ENCODE results near the gene ALX4.

ALX4 gene

DNA sequence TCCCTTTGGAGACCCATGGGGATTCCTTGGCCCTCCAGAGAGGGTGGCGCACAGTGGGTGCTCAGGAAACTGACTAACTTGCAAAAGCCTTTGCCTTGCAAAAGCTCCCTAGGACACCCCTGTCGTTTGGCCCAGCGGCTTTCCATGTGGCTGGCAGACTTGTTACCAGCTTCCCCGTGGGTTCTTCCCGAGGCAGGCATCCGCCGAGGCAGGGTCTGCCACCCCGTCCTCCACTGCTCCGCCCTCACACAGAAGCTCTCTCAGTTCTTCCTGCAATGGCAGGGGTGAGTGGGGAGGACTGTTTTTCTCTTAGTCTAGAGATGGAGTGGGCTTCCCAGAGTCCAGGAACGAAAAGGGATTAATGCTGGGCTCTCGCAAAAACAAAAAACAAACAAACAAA, 23.0 kb downstream of the ALX4 start:
- Histone ChIP-seq H3K9me3 (ENCODE audit: control insufficient read depth, low read length) (no peaks in the 10 kb centered on the region), H3K9ac (ENCODE audit: low read length) (no peak overlapping the region)

DNA sequence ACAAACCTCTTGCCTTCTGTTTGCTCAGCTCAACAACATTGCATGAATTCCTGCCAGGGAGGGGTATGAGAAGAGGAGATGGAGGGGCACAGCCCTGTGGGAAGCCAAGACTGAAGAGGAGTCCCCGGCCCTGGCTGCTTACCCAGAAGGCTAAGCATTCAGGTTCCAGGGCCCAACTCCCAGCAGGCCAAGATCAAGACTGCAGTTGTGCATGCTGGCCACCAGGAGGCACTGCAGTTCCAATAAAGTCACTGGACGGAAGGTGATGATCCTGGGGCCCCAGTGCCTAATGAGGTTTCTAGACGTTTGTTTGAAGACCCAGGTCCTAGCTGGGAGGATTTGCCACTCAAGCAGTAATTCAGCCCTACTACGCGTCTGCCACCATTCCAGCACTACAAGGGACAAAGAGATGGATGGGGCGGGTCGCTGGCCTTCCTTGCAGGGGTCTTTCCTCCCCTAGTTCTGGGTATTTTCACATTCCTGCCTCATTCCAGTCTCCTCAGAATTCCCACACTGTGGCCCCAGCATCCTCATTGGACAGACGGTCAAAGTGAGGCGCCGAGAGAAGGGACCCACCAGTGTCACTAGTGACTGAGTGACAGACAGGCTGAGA, 23.6 kb downstream of the ALX4 start:
- Histone ChIP-seq H3K36me3 (ENCODE audit: control insufficient read depth, insufficient read depth, low read length, severe bottlenecking) (no peaks in the 10 kb centered on the region), H3K4me3 (ENCODE audit: low read length) (no peak overlapping the region), H3K4me1 (ENCODE audit: control insufficient read depth, insufficient read depth, low read length) (no peaks in the 10 kb centered on the region), H3K9ac (ENCODE audit: low read length) (no peak overlapping the region), H3K27me3 (replicated peaks; ENCODE audit: control insufficient read depth, insufficient read depth, low read length) (peaks cover 7% of the 10 kb centered on the region), H3K9me3 (ENCODE audit: control insufficient read depth, low read length) (no peaks in the 10 kb centered on the region)
- peak; percentile 70 for DNase-seq (ENCODE audit: low read depth)

More for the DNA sequence above, 23.0 kb downstream of the ALX4 start:
- Histone ChIP-seq H3K4me1 (ENCODE audit: control insufficient read depth, insufficient read depth, low read length) (no peaks in the 10 kb centered on the region), H3K27me3 (replicated peaks; ENCODE audit: control insufficient read depth, insufficient read depth, low read length) (peaks cover 7% of the 10 kb centered on the region), H3K4me3 (ENCODE audit: low read length) (no peak overlapping the region), H3K36me3 (ENCODE audit: control insufficient read depth, insufficient read depth, low read length, severe bottlenecking) (no peaks in the 10 kb centered on the region)
- DNase-seq (ENCODE audit: low read depth) = no peak

DNA sequence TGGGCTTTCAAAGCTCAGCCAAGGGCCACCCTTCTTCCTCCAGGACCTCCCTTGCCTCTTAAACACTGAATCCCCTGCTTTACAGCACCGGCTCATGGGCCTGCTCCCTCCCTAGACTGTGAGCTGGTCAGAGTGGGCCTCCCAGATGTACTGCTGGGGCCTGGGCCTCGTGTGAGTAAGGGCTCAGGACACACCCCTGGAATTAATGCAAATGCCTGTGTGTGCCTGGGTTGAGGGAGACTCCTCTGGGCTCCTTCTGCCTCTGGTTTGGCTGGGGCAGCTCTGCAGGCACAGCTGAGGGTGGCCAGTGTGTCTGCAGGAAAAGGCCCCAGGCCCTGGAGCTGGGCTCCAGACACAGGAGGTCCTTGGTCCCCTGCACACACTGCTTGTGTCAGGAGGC, 24.2 kb downstream of the ALX4 start:
- Histone ChIP-seq H3K4me3 (ENCODE audit: low read length) (no peak overlapping the region), H3K27me3 (replicated peaks; ENCODE audit: control insufficient read depth, insufficient read depth, low read length) (peaks cover 6% of the 10 kb centered on the region), H3K9ac (ENCODE audit: low read length) (no peak overlapping the region), H3K4me1 (ENCODE audit: control insufficient read depth, insufficient read depth, low read length) (no peaks in the 10 kb centered on the region), H3K9me3 (ENCODE audit: control insufficient read depth, low read length) (no peaks in the 10 kb centered on the region), H3K36me3 (ENCODE audit: control insufficient read depth, insufficient read depth, low read length, severe bottlenecking) (no peaks in the 10 kb centered on the region)
- DNase-seq (ENCODE audit: low read depth) = peak; percentile 72

DNA sequence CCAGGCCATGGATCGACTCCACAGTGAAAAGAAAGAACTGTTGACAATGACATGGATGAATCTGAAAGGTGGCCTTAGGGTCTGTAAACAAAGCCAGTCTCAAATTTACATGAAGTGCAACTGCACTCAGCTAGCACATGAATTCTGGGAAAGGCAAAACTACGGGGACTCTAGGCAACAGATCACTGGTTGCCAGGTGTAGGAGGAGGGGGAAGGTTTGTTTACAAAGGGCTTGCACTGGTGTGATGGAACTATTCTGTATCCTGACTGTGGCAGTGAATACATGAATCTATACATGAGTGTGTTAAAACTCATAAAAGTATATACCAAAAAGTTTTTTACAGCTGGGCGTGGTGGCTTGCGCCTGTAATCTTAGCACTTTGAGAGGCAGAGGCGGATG, 27.3 kb downstream of the ALX4 start:
- DNase-seq (ENCODE audit: low read depth) = no peak
- Histone ChIP-seq H3K4me3 (ENCODE audit: low read length) (no peak overlapping the region), H3K36me3 (ENCODE audit: control insufficient read depth, insufficient read depth, low read length, severe bottlenecking) (no peaks in the 10 kb centered on the region), H3K4me1 (ENCODE audit: control insufficient read depth, insufficient read depth, low read length) (no peaks in the 10 kb centered on the region), H3K9me3 (ENCODE audit: control insufficient read depth, low read length) (no peaks in the 10 kb centered on the region), H3K9ac (ENCODE audit: low read length) (no peak overlapping the region), H3K27me3 (replicated peaks; ENCODE audit: control insufficient read depth, insufficient read depth, low read length) (peaks cover 24% of the 10 kb centered on the region)

DNA sequence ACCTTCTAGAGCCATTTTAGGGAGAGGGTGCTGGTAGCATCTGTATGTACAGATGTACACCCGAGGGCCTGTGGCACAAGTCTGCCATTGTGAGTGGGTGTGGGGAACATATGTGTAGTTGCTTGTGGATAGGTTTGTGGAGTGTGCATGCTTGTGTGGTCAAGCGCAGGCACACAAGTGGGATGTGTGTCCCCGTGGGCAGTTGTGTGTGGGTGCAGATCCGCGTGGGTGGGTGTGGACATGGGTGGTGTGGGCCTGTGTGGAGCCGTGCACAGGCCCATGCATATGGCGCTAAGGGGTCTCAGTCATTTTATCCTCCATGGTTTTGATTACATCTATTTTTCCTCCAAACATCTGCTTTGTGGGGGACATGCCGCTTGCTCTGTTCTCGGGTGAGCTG, 28.8 kb downstream of the ALX4 start:
- no peaks in the 10 kb centered on the region for H3K4me1 ChIP-seq (ENCODE audit: control insufficient read depth, insufficient read depth, low read length)
- no peak for DNase-seq (ENCODE audit: low read depth)
- peaks cover 39% of the 10 kb centered on the region for H3K27me3 ChIP-seq (replicated peaks; ENCODE audit: control insufficient read depth, insufficient read depth, low read length)
- H3K9me3 ChIP-seq (ENCODE audit: control insufficient read depth, low read length) = no peaks in the 10 kb centered on the region
- H3K36me3 ChIP-seq (ENCODE audit: control insufficient read depth, insufficient read depth, low read length, severe bottlenecking) = no peaks in the 10 kb centered on the region
- no peak overlapping the region for H3K9ac ChIP-seq (ENCODE audit: low read length)
- H3K4me3 ChIP-seq (ENCODE audit: low read length) = no peak overlapping the region

DNA sequence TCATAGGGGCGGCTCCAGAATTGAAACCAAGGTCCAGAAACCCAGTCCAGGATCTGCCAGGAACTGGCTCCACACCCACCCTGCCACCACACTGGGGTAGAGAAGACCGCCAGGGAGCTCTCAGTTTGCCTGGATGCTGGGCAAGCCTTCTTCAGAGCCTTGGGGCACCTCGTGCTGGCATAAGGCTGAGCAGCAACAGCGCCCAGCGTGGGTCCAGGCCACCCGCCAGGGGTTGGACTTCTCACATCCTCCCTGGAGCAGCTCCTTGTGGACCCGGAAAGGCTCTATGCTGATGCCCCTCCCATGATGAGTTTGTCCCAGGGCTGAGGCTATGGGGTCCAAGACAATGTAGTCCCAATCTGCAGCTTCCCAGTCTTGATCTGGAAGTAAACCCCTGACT, 29.7 kb downstream of the ALX4 start:
- H3K36me3 ChIP-seq (ENCODE audit: control insufficient read depth, insufficient read depth, low read length, severe bottlenecking) = no peaks in the 10 kb centered on the region
- H3K9me3 ChIP-seq (ENCODE audit: control insufficient read depth, low read length) = no peaks in the 10 kb centered on the region
- H3K27me3 ChIP-seq (replicated peaks; ENCODE audit: control insufficient read depth, insufficient read depth, low read length) = peaks cover 45% of the 10 kb centered on the region
- no peak overlapping the region for H3K9ac ChIP-seq (ENCODE audit: low read length)
- no peak for DNase-seq (ENCODE audit: low read depth)
- H3K4me3 ChIP-seq (ENCODE audit: low read length) = no peak overlapping the region
- no peaks in the 10 kb centered on the region for H3K4me1 ChIP-seq (ENCODE audit: control insufficient read depth, insufficient read depth, low read length)

DNA sequence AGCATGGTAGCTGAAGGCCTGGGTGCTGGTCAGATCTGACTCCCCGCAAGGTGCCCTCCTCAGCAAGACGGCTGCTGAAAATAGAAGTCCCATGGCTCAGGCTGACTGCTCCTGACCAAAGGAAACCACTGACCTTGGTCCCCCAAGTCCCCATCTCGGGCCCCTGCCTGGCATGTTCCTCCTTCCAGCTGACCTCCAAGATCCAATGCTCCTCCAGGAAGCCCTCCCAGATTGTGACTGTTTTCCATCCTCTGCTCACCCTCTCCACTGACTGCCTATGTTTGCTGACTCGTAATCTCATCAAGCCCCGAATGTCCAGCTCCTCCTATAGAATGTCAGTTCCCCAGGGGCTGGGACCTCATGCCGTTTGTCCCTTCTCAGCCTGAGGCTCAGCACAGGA, 30.5 kb downstream of the ALX4 start:
- no peak overlapping the region for H3K9ac ChIP-seq (ENCODE audit: low read length)
- H3K36me3 ChIP-seq (ENCODE audit: control insufficient read depth, insufficient read depth, low read length, severe bottlenecking) = no peaks in the 10 kb centered on the region
- H3K4me3 ChIP-seq (ENCODE audit: low read length) = no peak overlapping the region
- H3K27me3 ChIP-seq (replicated peaks; ENCODE audit: control insufficient read depth, insufficient read depth, low read length) = peaks cover 45% of the 10 kb centered on the region
- H3K9me3 ChIP-seq (ENCODE audit: control insufficient read depth, low read length) = no peaks in the 10 kb centered on the region
- DNase-seq (ENCODE audit: low read depth) = no peak
- no peaks in the 10 kb centered on the region for H3K4me1 ChIP-seq (ENCODE audit: control insufficient read depth, insufficient read depth, low read length)

DNA sequence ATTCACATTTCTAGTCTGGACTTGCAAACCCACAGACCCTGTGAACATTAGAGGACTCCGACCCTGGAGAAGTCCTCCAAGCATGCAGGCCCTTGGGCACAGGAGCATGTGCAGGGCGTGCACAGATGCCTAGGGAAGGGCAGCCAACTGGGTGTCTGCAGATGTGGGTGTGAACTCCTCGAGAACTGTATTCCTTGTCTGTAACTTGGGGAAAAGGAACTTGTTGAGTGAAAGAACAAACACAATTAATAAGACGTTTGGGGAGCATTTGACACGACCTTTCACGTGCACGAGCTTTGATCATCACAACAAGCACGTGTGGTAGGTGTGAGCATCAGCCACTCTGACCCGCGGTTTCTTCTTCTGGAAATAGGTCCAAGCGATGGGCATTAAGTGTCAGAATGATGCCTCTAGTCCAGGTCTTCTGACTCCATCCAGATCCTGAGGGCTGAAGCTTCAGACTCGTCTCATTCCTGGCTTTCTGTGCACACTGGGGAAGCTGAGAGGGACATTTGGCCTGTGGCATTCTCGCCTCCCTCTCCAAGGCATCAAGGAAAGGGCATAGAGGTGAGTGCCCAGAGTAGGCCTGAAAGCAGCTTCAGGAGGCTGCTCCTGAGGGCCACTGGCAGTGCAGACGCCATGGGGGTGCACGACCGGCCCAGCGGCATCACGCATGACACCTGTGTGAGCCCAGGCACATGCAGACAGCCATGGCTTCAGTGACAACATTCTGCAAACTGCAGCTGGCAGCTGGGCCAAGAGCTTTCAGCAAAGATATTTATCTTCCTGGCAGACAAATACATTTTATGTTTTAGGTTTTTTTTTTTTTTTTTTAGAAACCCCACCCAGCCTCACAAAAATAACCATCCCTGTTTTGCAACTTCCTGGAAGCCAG, 32.5 kb downstream of the ALX4 start:
- Histone ChIP-seq H3K9ac (ENCODE audit: low read length) (no peak overlapping the region), H3K4me1 (ENCODE audit: control insufficient read depth, insufficient read depth, low read length) (no peaks in the 10 kb centered on the region), H3K9me3 (ENCODE audit: control insufficient read depth, low read length) (no peaks in the 10 kb centered on the region), H3K36me3 (ENCODE audit: control insufficient read depth, insufficient read depth, low read length, severe bottlenecking) (no peaks in the 10 kb centered on the region), H3K27me3 (replicated peaks; ENCODE audit: control insufficient read depth, insufficient read depth, low read length) (peaks cover 41% of the 10 kb centered on the region), H3K4me3 (ENCODE audit: low read length) (no peak overlapping the region)
- DNase-seq (ENCODE audit: low read depth) = peak; percentile 37

DNA sequence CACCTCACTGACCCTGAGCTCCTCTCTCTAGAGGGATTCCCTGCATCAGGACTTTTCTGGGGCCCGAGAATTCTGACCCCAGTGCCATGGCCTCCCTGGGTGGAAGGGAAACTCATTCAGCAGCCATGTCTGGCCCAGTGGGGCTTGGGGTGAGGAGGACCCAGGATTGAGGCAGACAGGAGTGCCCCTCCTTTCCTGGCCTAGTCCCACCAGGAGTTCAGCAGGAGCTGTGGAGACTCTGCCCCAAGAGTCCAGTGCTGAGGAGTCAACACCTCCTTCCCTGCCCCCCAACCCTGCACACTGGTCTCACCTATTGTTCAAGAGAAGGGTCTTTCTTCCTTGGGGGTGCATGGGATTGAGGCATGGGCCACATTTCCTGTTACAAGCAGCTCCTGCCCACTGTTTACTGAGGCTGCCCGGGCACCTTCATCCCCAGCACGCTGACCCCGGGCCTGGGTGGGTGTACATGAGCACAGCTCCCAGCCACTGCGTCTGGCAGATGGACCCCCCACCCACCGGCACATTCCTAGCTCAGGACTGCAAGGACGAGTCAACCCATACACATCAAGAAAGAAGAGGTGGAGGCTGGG, 33.9 kb downstream of the ALX4 start:
- no peak overlapping the region for H3K4me3 ChIP-seq (ENCODE audit: low read length)
- H3K9me3 ChIP-seq (ENCODE audit: control insufficient read depth, low read length) = no peaks in the 10 kb centered on the region
- no peak overlapping the region for H3K9ac ChIP-seq (ENCODE audit: low read length)
- no peaks in the 10 kb centered on the region for H3K4me1 ChIP-seq (ENCODE audit: control insufficient read depth, insufficient read depth, low read length)
- no peak for DNase-seq (ENCODE audit: low read depth)
- H3K27me3 ChIP-seq (replicated peaks; ENCODE audit: control insufficient read depth, insufficient read depth, low read length) = peaks cover 41% of the 10 kb centered on the region
- no peaks in the 10 kb centered on the region for H3K36me3 ChIP-seq (ENCODE audit: control insufficient read depth, insufficient read depth, low read length, severe bottlenecking)

DNA sequence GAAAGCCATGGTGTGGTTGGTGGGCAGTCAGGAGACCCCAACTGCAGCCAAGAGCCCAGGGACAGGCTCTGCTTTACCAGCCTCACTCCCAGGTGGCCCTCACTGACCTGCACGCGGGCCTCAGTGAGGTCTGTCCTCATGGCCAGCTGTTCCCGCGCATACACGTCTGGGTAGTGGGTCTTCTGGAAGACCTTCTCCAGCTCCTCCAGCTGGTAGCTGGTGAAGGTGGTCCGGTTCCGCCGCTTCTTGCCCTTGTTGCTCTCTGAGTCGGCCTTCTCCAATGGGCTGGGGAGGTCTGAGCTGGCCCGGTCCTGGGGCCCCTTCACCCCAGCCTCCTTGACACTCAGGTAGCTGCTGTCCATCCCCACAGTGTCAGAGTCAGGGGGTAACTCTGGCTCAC, 34.7 kb downstream of the ALX4 start:
- Histone ChIP-seq H3K4me1 (ENCODE audit: control insufficient read depth, insufficient read depth, low read length) (no peaks in the 10 kb centered on the region), H3K4me3 (ENCODE audit: low read length) (no peak overlapping the region), H3K36me3 (ENCODE audit: control insufficient read depth, insufficient read depth, low read length, severe bottlenecking) (no peaks in the 10 kb centered on the region), H3K9me3 (ENCODE audit: control insufficient read depth, low read length) (no peaks in the 10 kb centered on the region), H3K9ac (ENCODE audit: low read length) (no peak overlapping the region), H3K27me3 (replicated peaks; ENCODE audit: control insufficient read depth, insufficient read depth, low read length) (peaks cover 43% of the 10 kb centered on the region)
- DNase-seq (ENCODE audit: low read depth) = no peak

DNA sequence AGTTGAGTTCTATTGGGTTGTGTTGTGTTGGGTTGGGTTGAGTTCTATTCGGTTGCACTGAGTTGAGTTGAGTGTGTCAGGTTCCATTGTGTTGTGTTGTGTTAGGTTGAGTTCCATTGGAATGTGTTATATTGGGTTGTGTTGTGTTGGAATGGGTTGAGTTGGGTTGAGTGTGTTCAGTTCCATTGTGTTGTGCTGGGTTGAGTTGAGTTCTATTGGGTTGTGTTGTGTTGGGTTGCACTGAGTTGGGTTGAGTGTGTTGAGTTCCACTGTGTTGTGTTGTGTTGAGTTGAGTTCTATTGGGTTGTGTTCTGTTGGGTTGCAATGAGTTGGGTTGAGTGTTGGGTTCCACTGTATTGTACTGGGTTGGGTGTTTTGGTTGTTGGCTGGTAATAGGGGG, 35.5 kb downstream of the ALX4 start:
- H3K27me3 ChIP-seq (replicated peaks; ENCODE audit: control insufficient read depth, insufficient read depth, low read length) = peaks cover 35% of the 10 kb centered on the region
- no peaks in the 10 kb centered on the region for H3K36me3 ChIP-seq (ENCODE audit: control insufficient read depth, insufficient read depth, low read length, severe bottlenecking)
- no peaks in the 10 kb centered on the region for H3K9me3 ChIP-seq (ENCODE audit: control insufficient read depth, low read length)
- no peak for DNase-seq (ENCODE audit: low read depth)
- H3K9ac ChIP-seq (ENCODE audit: low read length) = no peak overlapping the region
- H3K4me3 ChIP-seq (ENCODE audit: low read length) = no peak overlapping the region
- H3K4me1 ChIP-seq (ENCODE audit: control insufficient read depth, insufficient read depth, low read length) = no peaks in the 10 kb centered on the region
